BLaER1 treated with 17β-estradiol and CSF1 and Interleukin-3, amounts not matched to agents 10 nM and 100 nM (cell line): ENCODE data around the gene CLIP1.
A peak's percentile ranks its signal among the peaks of the same experiment; 100 is the strongest.
"Not testable (repeated sequence)": the region's sequence is repeated elsewhere in the genome, so short reads cannot be mapped to it uniquely, and the experiment has no call there.

ENCODE experiments used
- H3K27ac ChIP-seq, 11 experiments: shearing (Covaris generic); formaldehyde crosslinking; 2 replicates each; pipeline ENCODE4 v1.8.1; 2022
- H3K27me3 ChIP-seq, 11 experiments: shearing (Covaris generic); formaldehyde crosslinking; 2 replicates each; pipeline ENCODE4 v1.8.1; 2022
- H3K36me3 ChIP-seq, 11 experiments: shearing (Covaris generic); formaldehyde crosslinking; 2 replicates each; pipeline ENCODE4 v1.8.1; 2022
- H3K4me1 ChIP-seq, 10 experiments: shearing (Covaris generic); formaldehyde crosslinking; 2 replicates each; pipeline ENCODE4 v1.8.1; 2022
- H3K4me2 ChIP-seq, 11 experiments: shearing (Covaris generic); formaldehyde crosslinking; 2 replicates each; pipeline ENCODE4 v1.8.1; 2022
- H3K4me3 ChIP-seq, 10 experiments: shearing (Covaris generic); formaldehyde crosslinking; 2 replicates each; pipeline ENCODE4 v1.8.1; 2022
- H3K9ac ChIP-seq, 11 experiments: shearing (Covaris generic); formaldehyde crosslinking; 2 replicates each; pipeline ENCODE4 v1.8.1; 2022
- H3K9me3 ChIP-seq, 11 experiments: shearing (Covaris generic); formaldehyde crosslinking; replicated peaks in 1 of 11; 2 replicates each; pipeline ENCODE4 v1.8.1; 2022
- H4K20me1 ChIP-seq, 11 experiments: shearing (Covaris generic); formaldehyde crosslinking; 2 replicates each; pipeline ENCODE4 v1.8.1; 2022
- Cebpa-rat ChIP-seq, 11 experiments: shearing (Covaris generic); IDR thresholded peaks; 2 replicates each; pipeline ENCODE4 v1.8.1; 2022

The CLIP1 gene

GRCh38 chr12:122389677-122390076 lies 32.8 kb downstream of the CLIP1 start:
- Histone ChIP-seq H3K36me3 (peaks cover 0 to 30% (median 5%) of the 10 kb centered on the region in 11 experiments; a peak in 7 of 22 replicates), H3K9me3 (no peaks in the 10 kb centered on the region), H3K27ac (no peak overlapping the region), H3K4me2 (no peak overlapping the region), H3K4me3 (no peak overlapping the region), H3K27me3 (no peaks in the 10 kb centered on the region), H3K9ac (no peak overlapping the region), H4K20me1 (peaks cover 0 to 96% (median 48%) of the 10 kb centered on the region in 11 experiments; a peak in 15 of 22 replicates), H3K4me1 (peaks cover 10 to 27% (median 22%) of the 10 kb centered on the region in 10 experiments)
- TF ChIP-seq Cebpa-rat (IDR thresholded peaks at IDR 0.05), result no peak

DNA sequence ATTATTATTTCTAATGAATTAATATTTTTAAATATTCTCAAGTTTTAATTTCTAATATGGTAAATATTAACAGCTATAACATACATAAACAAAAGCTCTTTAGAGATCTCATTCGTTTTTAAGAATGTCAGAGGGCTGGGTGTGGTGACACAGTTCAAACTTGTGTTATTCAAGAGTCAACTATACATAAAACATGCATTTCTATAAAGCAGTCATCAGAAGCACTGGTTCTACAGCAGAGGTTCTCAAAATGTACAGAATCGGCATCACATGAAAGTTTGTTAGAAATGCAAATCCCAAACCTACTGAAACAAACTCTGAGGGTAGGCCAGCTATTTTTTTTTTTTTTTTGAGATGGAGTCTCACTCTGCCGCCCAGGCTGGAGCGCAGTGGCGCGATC lies 34.6 kb downstream of the CLIP1 start:
- no peaks in the 10 kb centered on the region for H3K9me3 ChIP-seq
- peaks cover 0 to 96% (median 49%) of the 10 kb centered on the region in 11 experiments; a peak in 14 of 22 replicates for H4K20me1 ChIP-seq
- H3K4me1 ChIP-seq, result peaks cover 0 to 14% (median 9%) of the 10 kb centered on the region in 10 experiments; a peak in 16 of 20 replicates
- H3K27me3 ChIP-seq, result no peaks in the 10 kb centered on the region
- no peak for TF ChIP-seq Cebpa-rat (IDR thresholded peaks at IDR 0.05)
- no peak overlapping the region for H3K4me2 ChIP-seq
- no peak overlapping the region for H3K27ac ChIP-seq
- H3K36me3 ChIP-seq, result peaks cover 0 to 36% (median 8%) of the 10 kb centered on the region in 11 experiments; a peak in 10 of 22 replicates
- H3K9ac ChIP-seq, result no peak overlapping the region
- no peak overlapping the region for H3K4me3 ChIP-seq

- Histone ChIP-seq H4K20me1 (peaks cover 0 to 96% (median 43%) of the 10 kb centered on the region in 11 experiments; a peak in 15 of 22 replicates), H3K9me3 (no peaks in the 10 kb centered on the region), H3K4me1 (peaks cover 7 to 23% (median 12%) of the 10 kb centered on the region in 10 experiments; a peak in 18 of 20 replicates), H3K4me2 (peak overlapping the region in 7 of 11 experiments; percentile 0 to 39 (median 12); a peak in 6 of 22 replicates), H3K36me3 (peaks cover 13 to 45% (median 21%) of the 10 kb centered on the region in 11 experiments; a peak in 19 of 22 replicates), H3K27ac (no peak overlapping the region), H3K4me3 (no peak overlapping the region), H3K9ac (no peak overlapping the region), H3K27me3 (no peaks in the 10 kb centered on the region)
- no peak for TF ChIP-seq Cebpa-rat (IDR thresholded peaks at IDR 0.05)
Observed at GRCh38 chr12:122385171-122386016, 37.1 kb downstream of the CLIP1 start.

DNA sequence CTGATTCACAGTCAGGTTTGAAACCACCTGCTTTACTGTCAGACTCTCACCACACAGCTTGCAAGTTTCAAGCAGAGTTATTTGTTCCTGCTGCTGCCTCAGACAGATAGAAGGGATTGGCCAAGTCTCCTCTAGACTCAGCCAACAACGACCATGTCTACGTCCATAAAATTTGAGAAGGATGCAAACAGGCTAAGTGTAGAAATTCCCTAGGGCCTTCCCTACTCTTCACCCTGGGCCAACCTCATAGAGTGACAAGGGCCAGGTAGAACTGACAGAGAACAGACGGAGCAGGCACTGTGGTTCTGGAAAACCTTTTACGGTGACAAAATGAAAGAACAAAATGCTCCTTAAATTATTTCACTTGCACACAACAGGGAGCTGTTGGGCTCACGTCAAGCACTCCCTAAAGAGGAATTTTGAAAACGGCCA lies 39.5 kb downstream of the CLIP1 start:
- Histone ChIP-seq H3K4me3 (no peak overlapping the region), H3K4me2 (no peak overlapping the region), H3K9me3 (no peaks in the 10 kb centered on the region), H3K4me1 (peaks cover 7 to 23% (median 12%) of the 10 kb centered on the region in 10 experiments; a peak in 18 of 20 replicates), H3K27ac (no peak overlapping the region), H3K9ac (no peak overlapping the region), H3K27me3 (no peaks in the 10 kb centered on the region), H3K36me3 (peaks cover 28 to 59% (median 45%) of the 10 kb centered on the region in 11 experiments), H4K20me1 (peaks cover 0 to 80% (median 27%) of the 10 kb centered on the region in 11 experiments; a peak in 15 of 22 replicates)
- no peak for TF ChIP-seq Cebpa-rat (IDR thresholded peaks at IDR 0.05)

DNA sequence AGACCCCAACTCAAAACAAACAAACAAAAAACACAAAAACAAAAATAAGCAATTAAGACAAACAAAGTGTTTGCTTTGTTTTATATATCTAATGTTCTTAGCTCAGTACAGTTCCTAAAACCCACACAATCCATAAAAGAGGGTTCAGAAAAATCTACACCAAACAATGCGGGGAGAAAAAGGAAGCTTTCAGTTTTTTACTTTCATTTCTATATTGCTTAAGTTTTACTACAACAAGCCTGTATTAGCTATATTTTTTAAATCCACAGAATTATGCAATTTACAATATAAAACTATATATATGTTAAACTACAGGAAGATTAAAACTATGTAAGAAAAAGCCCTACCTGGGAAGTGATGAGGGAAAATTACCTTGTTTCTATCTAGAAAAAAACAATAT lies 41.4 kb downstream of the CLIP1 start:
- Histone ChIP-seq H3K9ac (peak overlapping the region in 1 of 11 experiments; percentile 23; a peak in 2 of 22 replicates), H3K4me3 (no peak overlapping the region), H3K4me1 (peaks cover 7 to 23% (median 11%) of the 10 kb centered on the region in 10 experiments; a peak in 18 of 20 replicates), H3K4me2 (peak overlapping the region in 3 of 11 experiments; percentile 8 to 52 (median 37); a peak in 3 of 22 replicates), H4K20me1 (peaks cover 0 to 60% (median 24%) of the 10 kb centered on the region in 11 experiments; a peak in 15 of 22 replicates), H3K36me3 (peaks cover 47 to 78% (median 64%) of the 10 kb centered on the region in 11 experiments), H3K27me3 (no peaks in the 10 kb centered on the region), H3K9me3 (no peaks in the 10 kb centered on the region), H3K27ac (no peak overlapping the region)
- TF ChIP-seq Cebpa-rat (IDR thresholded peaks at IDR 0.05), result no peak

- Histone ChIP-seq H4K20me1 (peaks cover 0 to 37% (median 15%) of the 10 kb centered on the region in 11 experiments; a peak in 12 of 22 replicates), H3K4me1 (peaks cover 0 to 18% (median 5%) of the 10 kb centered on the region in 10 experiments; a peak in 10 of 20 replicates), H3K36me3 (peaks cover 69 to 95% (median 86%) of the 10 kb centered on the region in 11 experiments)
- not testable (repeated sequence) for H3K9me3 ChIP-seq, H3K9ac ChIP-seq, H3K27me3 ChIP-seq, H3K27ac ChIP-seq, H3K4me3 ChIP-seq, H3K4me2 ChIP-seq
Observed at GRCh38 chr12:122376751-122377150, 45.7 kb downstream of the CLIP1 start.

DNA sequence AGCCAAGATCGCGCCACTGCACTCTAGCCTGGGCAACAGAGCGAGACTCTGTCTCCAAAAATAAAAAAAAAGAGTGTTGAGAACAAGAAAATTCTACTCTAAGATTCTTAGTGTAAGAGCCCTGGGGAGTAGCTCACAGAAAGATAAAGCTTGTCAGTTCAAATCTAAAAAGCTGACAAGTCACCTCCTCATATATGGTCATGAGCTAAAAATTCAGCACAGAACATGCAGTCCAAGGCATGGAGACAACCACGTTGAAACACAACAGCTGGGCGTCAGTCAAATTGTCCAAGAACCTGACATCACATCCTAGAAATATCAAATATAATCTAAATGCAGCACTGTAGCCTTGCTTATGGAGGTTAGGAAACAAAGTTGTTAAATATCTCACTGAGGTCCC lies 47.8 kb downstream of the CLIP1 start:
- Histone ChIP-seq H4K20me1 (peaks cover 0 to 51% (median 19%) of the 10 kb centered on the region in 11 experiments; a peak in 13 of 22 replicates), H3K9me3 (no peaks in the 10 kb centered on the region), H3K27ac (no peak overlapping the region), H3K36me3 (peaks cover 66 to 99% (median 90%) of the 10 kb centered on the region in 11 experiments), H3K4me2 (no peak overlapping the region), H3K9ac (no peak overlapping the region), H3K4me3 (no peak overlapping the region), H3K4me1 (peaks cover 0 to 6% (median 2%) of the 10 kb centered on the region in 10 experiments; a peak in 6 of 20 replicates), H3K27me3 (no peaks in the 10 kb centered on the region)
- no peak for TF ChIP-seq Cebpa-rat (IDR thresholded peaks at IDR 0.05)

GRCh38 chr12:122371475-122372045 lies 50.9 kb downstream of the CLIP1 start:
- no peak for TF ChIP-seq Cebpa-rat (IDR thresholded peaks at IDR 0.05)
- Histone ChIP-seq H3K27ac (no peak overlapping the region), H3K4me2 (no peak overlapping the region)

More at GRCh38 chr12:122371475-122372045, 50.9 kb downstream of the CLIP1 start:
- Histone ChIP-seq H3K27me3 (no peaks in the 10 kb centered on the region), H3K9me3 (no peaks in the 10 kb centered on the region), H3K36me3 (peaks cover 56 to 93% (median 77%) of the 10 kb centered on the region in 11 experiments), H3K4me3 (no peak overlapping the region), H3K4me1 (peaks cover 0 to 31% (median 4%) of the 10 kb centered on the region in 10 experiments; a peak in 8 of 20 replicates), H3K9ac (no peak overlapping the region), H4K20me1 (peaks cover 0 to 68% (median 22%) of the 10 kb centered on the region in 11 experiments; a peak in 14 of 22 replicates)
